NCI-H1694 (cell line): Measurements from ENCODE around the gene NSMCE1.
"Not testable (repeated sequence)": the region's sequence is repeated elsewhere in the genome, so short reads cannot be mapped to it uniquely, and the experiment has no call there.

ENCODE experiments used
- DNase-seq: peaks from one replicate; lab custom pipeline; 2025; lab: John Stamatoyannopoulos, UW

Gene NSMCE1

DNA sequence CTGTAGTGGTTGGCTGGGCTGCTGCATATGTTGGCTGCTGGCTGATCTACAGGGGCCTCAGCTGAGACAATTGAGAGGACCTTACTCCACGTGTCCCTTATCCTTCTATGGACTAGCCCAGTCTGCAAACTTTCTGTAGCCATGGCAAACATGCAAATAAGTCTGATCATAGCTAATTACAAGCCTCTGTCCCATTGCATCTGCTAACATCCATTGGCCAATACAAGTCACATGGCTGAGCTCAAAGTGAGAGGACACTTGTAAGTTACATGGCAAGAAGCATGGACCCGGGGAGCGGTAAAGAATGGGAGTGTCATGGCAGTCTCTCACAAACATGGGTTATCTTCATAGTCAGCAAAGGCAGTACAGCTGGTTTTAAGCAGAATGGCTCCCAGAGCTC is 33.6 kb upstream of the NSMCE1 start:
- no peak for DNase-seq

DNA sequence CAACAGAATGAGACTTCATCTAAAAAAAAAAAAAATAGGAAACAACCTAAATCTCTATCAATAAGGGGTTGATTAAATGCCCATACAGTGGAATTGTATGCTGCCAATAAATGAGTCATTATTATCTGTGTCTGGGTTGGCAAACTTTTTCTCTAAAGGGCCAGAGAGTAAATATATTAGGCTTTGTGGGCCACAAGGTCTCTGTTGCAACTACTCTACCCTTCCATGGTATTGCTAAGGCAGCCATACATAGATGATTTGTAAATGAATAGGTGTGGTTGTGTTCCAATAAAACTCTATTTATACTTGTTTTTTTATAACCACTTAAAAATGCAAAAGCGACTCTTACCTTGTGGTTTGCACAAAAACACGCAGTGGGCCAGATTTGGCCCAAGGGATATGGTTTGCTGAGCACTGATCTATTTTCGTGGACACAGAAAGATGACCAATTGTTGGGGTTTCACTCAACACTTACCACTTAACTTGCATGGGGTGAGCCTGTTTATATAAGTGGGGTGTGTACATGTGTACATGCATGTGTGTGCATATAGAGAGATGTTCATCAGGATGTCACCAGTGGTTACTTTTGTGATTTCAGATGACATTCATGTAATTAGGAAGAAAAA is 32.8 kb upstream of the NSMCE1 start:
- no peak for DNase-seq

DNA sequence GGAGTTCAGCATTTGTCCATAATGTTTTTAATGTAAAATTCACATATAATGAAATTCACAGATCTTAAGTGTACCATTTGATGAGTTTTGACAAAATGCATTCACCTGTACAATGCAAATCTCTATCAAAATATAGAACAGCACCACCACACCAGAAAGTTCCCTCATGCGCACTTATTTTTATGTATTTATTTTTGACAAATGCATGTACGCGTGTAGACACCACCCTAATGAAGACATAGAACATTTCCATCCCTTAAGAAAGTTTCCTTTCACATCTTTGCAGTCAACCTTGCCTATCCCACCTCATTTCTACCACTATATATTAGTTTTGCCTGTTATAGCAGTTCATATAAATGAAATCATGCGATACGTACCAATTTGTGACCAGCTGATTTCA is 29.6 kb upstream of the NSMCE1 start:
- no peak for DNase-seq

DNA sequence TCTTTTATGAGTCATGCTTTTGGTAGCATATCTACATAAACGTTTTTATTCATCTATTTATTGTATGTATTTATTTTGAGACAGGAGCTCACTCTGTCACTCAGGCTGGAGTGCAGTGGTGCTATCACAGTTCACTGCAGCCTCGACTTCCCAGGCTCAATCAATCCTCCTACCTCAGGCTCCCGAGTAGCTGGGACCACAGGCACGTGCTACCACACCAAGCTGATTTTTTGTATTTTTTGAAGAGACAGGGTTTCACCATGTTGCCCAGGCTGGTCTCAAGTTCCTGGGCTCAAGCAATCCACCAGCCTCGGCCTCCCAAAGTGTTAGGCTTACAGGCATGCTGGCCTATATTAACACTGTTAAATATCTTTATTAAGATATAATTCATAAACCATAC is 24.8 kb upstream of the NSMCE1 start:
- no peak for DNase-seq

DNA sequence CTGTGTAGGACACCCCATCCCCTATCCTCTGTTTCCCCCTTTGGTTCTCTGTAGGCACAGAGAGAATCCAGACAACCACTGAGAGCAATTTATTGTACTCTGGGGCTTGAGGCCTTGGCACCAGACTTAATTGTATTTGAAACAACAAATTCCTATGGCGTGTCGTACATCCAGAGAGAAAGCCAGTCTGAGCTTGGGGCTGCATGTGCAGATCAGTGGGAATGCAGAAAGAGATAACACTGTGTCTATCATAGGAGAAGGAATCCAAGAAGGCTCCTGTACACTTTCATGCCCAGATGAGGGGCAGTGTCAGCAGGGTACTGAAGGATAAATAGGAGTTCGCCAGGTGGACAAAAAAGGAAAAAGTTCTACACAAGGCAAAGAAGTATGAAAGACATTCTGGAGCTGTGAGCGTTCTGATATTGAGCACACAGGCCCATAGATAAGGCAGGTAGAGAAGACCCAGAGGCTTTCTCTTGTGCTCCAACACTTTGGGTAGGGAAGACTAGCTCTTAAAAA is 23.2 kb upstream of the NSMCE1 start:
- DNase-seq = no peak

DNA sequence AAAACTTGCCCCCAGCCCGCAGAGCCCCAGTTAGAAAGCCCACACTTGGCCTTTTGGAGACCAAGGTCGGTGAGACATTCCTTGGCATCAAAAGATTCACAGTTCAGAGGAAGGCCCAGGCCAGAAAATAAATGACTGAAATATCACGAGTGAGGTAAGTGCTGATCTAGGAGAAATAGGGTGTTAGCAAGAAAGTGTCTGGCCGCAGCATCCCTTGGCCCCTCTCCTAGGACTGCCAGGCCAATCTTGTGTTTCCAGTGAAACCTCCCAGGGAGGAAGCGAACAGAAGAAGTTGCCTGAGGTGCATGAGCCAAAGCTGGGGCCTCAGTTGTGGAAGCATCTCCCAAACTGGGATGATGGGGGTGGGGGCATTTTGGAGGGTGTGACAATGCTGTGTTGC is 22.5 kb upstream of the NSMCE1 start:
- no peak for DNase-seq

DNA sequence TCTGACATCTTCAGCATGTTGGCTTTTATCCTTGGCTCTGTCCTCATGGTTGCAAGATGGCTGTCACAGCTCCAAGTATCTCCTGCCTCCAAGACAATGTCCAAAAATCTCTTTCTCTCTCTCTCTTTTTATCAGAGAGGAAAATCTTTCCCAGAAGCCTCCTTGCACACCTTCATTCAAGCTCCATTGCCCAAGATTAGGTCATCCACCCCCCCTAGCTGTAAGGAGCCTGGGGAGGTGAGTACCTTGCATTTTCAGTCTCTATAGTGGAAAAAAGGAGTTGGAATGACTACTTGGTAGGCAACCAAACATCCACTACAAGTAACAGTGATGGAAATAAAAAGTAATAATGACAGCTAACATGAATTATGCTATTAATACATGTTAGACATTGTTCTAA is 22.0 kb upstream of the NSMCE1 start:
- no peak for DNase-seq

DNA sequence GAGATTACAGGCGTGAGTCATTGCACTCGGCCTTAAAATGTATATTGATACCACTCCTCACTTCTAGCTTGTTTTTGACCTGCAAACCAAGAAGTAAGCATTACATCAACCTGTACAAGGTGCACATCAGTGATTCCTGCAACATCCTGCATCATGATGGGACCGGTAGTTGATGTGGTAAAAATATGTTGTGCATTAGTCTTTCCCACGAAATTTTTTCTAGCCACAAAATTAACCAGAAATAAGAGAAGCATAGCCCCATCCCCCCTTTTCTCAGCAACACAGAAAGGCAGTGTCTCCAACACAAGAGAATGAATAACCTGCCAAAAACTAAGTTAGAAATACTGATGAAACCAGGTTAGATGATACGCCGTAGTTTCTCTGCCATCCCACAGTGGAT is 21.1 kb upstream of the NSMCE1 start:
- no peak for DNase-seq

DNA sequence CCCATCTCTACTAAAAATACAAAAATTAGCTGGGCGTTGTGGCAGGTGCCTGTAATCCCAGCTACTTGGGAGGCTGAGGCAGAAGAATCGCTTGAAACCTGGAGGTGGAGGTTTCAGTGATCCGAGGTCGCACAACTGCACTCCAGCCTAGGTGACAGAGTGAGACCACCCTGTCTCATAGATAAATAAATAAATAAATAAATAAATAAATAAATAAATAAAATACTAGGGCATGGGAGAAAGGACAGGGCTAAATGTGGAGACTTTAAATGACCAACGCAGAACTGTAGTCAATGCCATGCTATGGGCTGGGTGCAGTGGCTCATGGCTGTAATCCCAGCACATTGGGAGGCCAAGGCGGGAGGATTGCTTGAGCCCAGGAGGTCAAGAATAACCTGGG is 19.7 kb upstream of the NSMCE1 start:
- not testable (repeated sequence) for DNase-seq

DNA sequence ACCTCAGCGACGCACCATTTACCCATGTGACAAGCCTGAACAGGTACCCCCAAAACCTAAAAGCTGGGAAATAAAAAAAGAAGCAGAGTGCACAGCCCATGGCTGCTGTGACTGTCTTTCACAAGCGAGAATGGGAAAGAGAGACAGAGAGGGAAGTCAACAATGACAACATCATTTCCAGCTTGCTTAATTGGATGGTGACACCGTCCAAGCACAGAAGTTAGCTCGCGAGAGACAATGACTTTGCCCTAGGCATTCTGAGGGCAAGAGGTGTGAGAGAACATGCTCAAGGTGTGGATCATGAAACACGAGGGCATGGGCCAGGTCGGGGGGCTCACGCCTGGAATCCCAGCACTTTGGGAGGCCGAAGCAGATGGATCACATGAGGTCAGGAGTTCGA is 19.3 kb upstream of the NSMCE1 start:
- no peak for DNase-seq

DNA sequence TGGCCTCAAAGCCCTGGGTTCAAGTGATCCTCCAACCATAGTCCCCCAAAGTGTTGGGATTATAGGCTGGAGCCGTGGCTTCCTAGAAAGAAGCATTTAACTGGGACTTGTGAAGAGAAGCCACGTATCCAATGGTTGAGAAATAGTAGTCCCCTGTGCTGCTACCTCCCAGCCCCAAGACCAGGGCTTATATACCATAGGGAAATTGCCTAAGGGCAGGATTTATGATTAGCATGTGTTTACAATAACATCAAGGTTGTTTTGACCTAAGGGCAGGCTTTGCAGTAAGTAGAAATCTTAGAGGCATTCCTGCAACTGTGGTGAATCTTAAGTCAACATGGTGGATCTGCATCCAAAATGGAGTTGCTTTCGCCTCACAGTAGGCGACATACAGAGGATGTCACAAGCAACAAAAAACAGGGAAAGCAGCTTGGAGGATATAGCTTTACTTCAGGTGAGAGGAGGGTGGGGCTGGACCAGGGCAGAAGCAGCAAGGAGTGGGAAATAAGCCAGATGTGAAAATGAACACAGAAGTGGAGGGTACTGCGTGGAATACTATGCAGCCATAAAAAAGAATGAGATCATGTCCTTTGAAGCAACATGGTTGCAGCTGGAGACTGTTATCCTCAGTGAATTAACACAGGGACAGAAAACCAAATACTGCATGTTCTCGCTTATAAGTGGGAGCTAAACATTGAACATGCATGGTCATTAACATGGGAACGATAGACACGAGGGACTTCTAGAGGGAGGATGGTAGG is 18.7 kb upstream of the NSMCE1 start:
- DNase-seq = no peak

DNA sequence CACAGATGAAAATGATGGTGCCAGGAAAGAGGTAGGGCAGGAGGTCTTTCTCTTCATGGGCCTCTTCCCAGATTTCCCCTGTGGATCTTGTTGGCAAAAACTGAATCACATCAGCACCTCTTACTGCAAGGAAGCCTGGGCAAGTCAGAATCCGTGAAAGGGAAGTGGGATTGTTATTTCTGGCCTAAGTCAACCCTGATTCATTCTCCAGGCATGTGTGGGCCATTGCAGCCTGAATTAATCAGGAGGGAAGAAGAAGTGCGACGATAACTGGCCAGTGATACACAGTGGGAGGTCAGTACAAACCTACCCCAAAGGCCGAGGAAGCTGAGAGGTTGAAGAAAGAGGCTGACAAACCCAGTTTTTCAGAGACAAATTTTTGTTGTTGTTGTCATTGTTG is 17.9 kb upstream of the NSMCE1 start:
- DNase-seq = no peak

DNA sequence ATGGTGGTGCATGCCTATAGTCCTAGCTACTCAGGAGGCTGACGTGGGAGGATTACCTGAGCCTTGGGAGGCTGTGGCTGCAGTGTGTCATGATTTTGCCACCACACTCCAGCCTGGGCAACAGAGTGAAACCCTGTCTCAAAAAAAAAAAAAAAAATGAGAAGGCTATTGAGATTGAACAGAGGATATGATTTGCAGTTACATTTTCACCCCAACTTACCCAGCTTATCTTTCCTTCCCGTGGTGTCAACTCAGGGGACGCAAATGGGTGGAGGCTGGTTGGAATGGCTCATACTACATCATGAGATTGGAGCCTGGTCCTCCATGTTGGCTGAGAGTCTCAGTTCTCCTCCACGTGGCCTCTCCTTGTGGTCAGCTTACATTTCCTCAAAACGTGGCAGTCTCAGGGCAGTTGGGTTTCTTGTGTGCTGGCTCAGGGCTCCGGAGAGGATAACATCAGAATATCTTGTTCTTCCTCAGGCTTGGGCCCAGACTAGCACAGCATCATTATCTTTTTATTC is 17.2 kb upstream of the NSMCE1 start:
- no peak for DNase-seq

DNA sequence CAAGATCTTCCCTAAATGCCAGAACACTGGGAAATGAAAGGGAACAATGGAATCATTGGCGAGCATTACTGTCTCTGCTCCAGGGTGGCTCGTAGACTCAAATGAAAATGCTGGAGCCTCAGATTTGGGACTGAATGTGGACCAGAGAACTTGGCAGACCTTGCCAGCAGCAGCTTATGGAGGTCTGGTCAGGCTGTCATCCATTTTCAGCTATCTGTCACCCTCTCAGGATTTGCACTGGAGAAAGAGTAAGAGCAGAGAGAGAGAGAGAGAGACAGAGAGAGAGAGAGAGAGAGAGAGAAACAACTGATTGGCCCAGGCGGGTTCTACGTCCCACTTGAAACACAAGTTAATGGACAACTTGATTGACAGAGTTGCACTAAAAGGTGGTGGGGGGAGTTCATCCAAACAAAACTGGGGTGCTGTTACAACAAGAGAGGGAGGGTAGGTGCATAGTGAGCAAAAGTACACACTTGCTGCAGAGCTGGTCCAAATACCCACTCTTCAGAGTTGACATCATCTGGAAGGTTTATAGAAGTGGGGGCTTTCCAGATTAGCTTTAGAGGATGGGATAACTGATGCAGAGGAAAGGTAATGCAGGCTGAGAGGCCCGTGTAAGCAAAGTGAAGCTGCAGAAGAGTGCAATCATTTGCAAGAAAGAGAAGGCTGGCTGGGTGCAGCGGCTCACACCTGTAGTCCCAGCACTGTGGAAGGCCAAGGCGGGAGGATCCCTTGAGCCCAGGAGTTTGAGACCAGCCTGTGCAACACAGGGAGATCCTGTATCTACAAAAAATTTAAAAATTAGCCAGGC is 16.5 kb upstream of the NSMCE1 start:
- DNase-seq = no peak

DNA sequence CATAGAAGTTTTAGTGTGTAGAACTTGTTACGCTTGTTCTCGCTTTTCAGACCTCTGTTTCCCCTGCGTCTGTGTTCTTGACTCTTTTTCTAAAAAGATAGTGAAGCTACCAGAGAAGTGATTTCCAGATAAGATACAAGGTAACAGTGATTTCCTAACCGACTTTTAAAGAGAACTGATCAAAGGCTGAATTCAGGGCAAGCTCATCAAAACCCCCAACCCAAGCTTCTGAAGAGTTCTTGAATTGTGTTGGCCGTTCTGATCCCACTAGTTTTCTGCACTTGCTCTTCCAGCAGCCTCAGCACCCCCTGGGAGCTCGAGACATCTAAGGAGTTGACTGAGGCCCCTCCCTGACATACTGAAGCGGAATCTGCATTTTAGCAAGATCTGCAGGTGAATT is 12.7 kb upstream of the NSMCE1 start:
- no peak for DNase-seq

DNA sequence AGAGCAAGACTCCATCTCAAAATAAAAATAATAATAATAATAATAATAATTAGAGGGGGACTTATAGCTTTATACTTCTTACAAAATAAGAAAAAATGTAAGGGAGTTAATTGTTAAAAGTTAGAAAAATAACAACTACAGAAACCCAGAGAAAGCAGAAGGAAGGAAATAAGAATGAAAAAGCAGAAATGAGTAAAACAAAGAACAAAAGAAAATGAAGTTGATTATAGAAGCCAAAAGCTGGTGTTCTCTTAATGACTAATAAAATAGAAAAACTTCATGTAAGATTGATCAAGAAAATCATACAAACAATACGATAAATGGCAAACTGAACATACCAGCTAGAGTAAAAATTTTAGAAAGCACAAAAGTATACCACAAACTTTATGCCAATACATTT is 6.8 kb upstream of the NSMCE1 start:
- no peak for DNase-seq

DNA sequence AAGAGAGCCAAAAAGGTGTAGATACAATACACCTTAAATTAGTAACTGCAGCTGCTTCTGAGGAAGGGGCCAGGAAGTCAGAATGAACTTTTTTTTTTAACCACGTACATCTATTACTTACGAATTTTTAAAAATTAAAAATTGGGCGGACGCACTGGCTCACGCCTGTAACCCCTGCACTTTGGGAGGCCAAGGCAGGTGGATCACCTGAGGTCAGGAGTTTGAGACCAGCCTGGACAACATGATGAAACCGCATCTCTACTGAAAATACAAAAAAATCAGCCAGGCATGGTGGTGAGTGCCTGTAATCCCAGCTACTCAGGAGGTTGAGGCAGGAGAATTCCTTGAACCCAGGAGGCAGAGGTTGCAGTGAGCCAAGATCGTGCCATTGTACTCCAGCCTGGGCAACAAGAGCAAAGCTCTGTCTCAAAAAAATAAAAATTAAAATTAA is 5.9 kb upstream of the NSMCE1 start:
- not testable (repeated sequence) for DNase-seq

DNA sequence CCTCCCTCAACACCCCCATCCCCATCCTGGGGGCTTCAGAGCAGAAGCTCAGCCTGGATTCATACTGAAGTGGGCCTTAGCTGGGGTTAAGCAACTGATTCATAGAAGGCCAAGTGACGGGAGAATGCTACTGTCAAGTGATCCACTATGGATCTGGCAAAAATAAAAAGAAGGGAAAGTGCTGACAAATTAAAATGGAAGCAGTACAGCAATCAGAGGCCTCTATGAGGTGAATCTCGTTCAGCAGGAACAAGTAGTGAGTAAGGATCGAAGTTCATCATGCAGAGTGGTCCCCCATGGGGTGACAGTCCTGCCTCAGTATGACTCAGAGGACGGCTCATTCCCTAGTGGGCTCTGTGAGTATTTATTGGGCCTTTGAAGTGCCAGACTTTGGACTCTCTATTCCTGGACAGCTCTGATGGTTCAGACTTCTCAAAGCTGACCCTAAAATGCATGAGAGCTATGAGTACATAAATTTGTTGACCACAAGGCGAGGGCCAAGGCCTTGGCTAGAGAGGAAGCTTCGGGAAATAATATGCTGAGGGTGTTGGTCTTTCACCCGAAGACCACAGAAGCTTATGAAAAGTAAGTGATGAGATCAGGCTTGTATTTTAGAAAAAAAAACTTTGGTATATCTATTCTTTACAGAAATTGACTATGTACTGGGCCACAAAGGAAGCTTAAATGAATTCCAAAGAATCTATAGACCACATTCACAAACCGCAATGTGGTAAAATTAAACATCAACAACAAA is 5.3 kb upstream of the NSMCE1 start:
- DNase-seq = no peak

DNA sequence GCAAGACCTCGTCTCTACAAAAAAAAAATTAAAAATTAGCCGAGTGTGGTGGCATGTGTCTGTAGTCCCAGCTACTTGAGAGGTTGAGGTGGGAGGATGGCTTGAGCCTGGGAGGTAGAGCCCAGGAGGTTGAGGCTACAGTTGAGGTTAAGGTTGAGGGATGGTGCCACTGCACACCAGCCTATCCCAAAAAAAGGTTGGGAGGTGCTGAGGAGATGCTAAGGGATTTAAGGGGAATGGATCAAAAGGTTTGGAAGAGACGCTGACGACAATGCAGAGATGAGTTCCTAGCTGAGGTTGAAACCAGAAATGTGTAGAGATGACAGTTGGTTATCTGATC is 4.7 kb upstream of the NSMCE1 start:
- no peak for DNase-seq

DNA sequence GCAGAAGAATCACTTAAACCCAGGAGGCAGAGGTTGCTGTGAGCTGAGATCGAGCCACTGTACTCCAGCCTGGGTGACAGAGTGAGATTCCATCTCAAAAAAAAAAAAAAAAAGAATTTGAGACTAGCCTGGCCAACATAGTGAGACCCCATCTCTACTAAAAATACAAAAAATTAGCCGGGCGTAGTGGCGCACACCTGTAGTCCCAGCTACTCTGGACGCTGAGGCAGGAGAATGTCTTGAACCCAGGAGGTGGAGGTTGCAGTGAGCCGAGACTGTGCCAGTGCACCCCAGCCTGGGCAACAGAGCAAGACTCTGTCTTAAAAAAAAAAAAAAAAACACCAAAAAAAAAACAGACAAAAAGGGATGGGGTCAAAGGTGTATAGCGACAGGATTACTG is 4.1 kb upstream of the NSMCE1 start:
- not testable (repeated sequence) for DNase-seq

DNA sequence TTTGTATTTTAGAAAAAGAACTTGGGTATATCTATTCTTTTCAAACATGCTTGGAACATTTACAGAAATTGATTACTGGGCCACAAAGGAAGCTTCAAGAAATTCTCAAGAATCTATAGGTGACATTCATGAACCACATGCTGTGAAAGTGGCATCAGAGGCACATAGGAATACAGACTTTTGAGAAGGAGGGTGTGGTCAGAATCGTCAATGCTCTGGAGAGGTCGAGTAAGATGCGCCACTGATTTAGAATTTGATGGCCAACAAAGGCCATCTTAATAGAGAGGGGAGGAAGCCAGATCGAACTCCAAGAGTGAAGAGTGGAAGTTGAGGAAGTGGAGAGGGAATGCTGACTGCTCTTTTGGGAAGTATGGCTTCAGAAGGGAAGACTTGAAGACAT is 3.5 kb upstream of the NSMCE1 start:
- no peak for DNase-seq

DNA sequence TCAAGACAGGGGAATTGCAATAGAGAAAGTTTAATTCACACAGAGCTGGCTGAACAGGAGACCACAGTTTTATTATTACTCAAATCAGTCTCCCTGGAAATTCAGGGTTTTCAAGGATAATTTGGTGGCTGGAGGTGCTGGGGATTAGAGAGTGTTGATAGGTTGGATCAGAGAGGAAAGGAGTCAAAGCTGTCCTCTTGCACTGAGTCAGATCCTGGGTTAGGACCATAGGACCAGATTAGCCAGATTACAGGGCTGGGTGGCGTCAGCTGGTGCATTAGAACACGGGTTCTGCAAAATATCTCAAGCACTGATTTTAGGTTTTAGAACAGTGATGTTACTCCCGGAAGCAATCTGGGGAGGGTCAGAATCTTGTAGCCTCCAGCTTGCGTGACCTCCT is 1.8 kb upstream of the NSMCE1 start:
- no peak for DNase-seq
